ENCODE data around the gene LEAP2.
A peak's percentile ranks its signal among the peaks of the same experiment; 100 is the strongest.

Gene LEAP2

DNA sequence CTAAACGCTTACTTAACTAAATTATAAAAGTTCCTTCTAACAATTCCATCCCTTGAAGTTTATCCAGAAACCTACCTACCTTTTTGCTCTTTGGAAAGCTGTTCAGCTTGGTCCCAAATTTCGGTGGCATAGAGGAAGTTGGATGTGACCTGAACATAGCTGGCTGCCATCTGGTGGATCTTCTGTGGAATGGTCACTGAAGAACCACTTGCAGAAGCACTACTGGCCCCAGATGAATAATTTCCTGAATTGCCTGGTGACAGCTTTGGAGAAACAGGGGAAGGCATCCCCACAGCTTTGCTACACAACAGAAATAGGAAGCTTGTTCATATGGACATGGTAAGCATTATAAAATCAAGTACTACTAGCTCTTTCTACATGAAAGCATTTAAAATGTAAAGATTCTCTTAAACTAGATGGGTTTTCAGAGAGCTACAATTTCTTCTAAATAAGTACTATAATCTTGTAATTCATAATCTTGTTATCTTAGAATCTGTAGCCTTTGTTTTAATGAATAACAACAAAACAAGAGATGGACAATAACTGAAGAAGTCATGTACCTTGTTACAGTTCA lies 9.9 kb downstream of the LEAP2 start:
- peak; percentile 27 for DNase-seq

DNA sequence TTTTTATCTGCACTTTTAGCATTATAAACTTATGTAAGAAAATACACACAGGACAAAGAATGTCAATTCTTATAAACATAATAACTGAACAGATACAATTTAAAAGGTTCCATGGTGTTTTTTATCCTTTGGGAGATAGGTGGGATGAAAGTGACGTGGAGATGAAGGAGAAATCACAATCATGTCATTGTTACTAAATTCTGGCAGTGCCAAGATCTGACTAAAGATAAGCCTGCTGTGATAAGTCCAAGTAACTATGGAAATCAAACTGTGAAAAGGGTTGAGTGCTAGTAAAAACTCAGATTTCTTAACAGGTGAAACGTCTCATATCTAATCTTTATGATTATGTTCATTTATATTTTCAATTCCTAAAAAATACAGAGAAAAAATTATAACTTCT lies 11.1 kb downstream of the LEAP2 start:
- no peak for DNase-seq

DNA sequence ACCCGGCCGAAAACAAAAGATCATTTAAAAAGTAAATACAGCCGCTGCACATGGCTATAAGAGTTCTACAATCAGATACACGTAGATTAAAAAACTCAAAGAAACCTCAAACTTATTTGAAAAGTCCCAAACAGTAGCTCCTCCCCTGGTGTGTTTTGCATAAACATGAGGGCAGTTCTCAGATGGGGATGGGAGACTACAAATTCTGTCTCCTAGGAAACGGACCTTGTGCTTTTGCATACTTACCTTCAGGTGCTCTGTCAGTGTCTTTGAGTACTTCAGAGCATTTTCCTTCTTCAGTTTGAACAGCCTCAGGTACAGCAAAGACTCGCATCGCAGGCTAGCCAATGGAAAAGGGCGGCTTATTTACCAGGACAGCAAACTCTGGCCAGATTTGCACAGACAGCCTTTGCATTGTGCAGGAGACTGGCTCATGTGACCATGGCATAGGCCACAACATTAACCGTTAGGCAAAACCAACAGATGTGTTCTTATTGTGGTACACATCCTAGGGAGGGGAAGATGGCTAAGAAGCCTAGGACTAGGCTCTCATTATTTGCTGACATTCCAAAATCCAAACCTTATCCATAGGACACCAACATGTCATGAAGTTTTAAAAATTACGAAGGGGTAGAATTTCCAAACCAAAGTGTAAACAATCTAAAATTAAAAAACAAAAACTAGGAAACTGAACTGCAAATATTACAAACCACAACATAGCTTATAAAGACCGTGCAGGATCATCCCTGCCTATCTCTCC lies 12.8 kb downstream of the LEAP2 start:
- no peak for DNase-seq

DNA sequence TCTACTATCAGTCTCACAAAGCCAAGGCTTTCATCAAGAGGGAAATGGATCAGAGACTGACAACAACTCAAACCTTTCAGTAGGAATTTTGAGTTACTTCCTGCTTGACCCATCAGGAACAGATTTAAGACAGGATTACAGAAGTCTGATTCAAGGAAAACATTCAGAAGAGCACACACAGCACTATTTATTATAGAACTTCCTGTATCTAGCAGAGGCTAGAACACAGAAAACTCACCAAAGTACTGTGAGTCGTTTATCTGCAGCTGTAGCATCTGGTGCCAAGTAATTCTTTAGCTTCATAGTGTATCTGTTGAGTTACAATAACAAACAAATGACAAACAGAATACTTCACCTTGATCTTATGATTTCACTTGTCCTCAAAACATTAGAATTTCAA lies 13.8 kb downstream of the LEAP2 start:
- no peak for DNase-seq

DNA sequence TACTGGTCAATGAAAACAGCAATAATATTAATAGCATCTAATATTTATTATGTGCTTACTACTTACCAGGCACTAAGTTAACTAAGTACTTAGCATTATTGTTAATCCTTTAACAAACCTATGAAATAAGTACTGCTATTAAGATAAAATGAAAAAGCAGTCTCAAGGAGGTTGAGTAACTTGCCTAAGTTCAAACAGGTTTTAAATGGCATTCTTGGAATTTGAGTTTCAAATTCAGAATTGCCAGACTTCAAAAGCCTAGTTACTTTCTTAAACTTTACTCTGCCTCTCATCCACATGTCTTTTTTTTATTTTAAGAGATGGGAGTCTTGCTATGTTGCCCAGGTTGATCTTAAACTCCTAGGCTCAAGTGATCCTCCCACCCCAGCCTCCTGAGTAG lies 16.0 kb downstream of the LEAP2 start:
- no peak for DNase-seq

DNA sequence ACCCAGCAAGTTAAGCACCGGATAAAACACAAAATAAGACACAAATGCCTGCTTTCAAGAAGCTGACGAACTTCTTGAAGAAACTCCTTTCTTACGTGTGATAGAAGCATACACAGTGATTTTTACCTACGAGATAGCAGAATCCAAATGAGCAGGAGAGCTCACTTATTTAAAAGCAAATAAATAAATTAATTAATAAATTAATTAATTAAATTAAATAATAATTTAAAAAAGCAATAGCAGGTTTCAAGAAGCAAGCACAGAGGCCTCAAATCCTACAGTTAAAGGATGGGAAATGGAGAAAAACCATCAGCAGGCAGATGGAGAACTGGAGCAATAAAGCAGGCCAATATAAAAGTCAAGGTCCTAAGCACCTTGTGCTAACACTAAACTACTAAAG lies 17.3 kb downstream of the LEAP2 start:
- DNase-seq: no peak

DNA sequence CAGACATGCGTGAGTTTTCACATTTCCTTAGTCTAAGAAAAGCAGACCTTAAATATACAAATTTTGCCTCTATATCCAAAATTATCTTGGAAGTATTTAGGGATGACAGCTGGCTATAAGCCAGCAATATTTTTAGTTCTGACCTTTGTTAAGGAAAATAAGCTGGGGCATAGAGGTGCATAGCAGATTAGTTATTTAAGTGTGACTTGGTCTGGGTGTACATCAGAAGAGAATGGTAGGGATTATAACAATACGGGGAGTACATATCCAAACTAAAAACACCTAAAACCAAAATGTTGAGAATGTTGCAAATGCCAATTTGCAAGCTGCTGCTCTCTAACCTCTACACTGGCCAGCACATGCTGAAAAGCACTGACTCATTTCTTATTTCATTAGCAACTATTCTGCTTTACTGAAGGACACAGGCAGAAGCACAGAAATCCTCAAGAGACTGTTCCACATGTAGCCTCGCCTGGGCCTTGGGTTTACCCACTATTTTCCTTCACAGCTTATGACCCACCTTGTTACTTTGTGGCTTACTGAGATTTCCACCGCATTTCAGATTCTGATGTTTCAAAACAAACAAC lies 22.3 kb downstream of the LEAP2 start:
- DNase-seq: no peak

DNA sequence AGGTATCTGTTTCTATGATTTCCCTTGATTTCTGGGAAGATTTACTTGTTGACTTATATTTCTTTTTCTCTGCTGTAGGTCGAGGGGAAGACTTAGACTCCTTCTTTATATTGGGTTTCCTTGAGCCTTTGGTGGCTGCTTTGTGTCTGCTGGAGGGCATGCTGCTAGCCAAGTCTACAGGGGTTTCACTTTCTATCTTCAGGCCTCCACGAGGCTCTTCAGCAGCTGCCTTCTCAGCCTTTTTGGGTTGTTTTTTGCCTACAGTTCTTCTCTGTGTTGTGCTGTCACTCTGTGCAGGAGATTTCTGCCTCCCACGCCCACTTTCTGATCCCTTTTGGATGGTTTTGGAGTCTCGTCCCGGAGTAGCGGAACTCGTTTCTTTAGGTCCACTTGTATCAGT lies 23.2 kb downstream of the LEAP2 start:
- no peak for DNase-seq

DNA sequence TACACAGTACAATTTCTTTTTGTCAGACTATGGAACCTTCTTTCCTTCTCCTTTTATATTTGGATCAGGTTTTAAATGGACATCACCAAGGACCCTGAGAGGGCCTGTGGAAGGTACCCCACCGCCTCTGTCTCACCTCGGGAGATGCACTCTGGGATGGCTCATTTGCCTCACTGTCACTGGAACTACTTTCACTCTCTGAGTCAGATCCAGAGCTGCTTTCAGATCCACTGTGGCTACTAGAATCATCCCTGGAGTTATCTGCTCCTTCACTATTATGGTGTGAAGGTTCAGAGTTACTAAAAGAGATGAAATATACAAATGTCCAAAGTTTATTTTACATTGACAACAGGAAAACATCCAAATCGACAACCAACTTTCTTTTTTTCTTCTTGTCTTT lies 24.6 kb downstream of the LEAP2 start:
- DNase-seq: no peak

DNA sequence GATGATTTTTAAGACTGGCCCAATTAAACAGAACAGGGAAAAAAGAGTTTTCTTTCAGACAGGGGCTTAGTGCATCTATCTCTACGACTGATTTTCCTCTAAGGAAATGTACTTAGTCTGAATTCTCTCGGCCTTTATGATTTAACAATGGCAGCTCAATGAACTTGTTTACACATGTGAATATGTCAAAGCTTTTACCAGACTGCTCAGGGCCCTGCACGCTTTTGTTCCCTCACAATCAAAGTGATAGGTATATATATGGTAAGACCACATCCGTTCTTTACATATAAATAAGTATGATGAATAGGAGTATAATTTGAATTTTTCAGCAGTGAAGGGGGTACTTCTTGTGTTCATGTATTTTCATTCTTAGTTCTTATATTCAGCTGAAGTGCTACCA lies 27.6 kb downstream of the LEAP2 start:
- DNase-seq: no peak

DNA sequence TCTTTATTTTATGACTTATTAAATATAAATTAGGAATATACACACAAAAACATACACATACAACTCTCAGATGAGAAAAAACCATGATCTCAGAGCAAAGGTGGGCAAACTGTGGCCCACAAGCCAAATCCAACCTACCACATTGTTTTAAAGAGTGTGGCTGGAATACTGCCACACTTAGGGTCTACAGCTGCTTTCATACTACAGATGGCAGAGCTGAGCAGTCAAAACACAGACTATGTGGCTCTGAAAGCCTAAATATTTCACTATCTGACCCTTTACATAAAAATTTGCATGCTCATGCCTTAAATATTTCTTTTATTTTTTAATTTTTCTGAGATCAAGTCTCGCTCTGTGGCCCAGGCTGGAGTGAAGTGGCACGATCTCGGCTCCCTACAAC lies 28.3 kb downstream of the LEAP2 start:
- no peak for DNase-seq

DNA sequence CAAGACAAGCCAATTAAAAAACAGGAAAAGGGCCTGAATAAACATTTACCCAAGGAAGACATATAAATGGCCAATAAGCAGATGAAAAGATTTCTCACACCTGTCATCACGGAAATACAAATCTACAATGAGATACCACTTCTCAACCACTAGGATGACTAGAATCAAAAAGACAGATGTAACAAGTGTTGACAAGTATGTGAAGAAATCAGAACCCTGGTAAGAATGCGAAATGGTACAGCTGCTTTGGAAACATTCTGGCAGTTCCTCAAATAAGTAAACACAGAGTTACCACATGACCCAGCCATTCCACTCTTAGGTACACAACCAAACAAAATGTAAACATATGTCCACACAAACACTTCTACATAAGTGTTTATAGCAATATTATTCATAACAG lies 32.5 kb downstream of the LEAP2 start:
- DNase-seq: no peak

DNA sequence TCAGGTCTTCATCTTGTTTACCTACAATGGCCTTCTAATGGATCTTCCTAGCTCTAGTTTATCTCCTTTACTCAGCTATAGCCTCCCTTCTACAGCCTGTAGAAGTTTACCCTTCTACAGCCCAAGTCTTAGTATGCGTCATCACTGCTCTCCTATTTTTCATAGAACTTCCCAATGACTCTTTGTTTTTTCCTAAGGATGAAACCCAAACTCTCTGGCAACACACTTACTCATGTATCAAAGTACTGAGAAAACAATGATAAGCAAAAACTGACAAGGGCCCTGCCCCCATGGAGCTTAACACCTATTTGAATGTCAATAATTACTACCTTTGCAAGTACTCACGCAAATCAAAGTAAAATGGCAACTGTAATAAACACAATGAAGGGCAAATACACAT lies 33.7 kb downstream of the LEAP2 start:
- no peak for DNase-seq

DNA sequence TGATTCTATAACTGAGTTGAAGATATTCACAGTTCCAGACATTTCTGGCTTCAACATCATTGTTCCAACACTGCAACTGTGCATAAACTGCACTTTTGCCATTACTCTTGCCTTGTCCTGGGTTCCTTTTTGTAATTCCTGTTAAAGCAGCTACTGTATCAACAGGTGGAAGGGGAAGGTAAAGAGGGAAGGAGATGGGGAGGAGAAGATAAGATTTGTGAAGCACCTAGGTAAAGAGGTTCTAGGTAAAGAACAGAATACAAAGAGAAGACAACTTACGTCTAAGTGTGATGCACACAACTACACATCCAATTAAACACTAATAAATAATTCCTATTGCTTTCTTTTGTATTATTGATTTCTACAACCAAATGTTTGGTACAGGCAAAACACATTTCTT lies 36.2 kb downstream of the LEAP2 start:
- no peak for DNase-seq

DNA sequence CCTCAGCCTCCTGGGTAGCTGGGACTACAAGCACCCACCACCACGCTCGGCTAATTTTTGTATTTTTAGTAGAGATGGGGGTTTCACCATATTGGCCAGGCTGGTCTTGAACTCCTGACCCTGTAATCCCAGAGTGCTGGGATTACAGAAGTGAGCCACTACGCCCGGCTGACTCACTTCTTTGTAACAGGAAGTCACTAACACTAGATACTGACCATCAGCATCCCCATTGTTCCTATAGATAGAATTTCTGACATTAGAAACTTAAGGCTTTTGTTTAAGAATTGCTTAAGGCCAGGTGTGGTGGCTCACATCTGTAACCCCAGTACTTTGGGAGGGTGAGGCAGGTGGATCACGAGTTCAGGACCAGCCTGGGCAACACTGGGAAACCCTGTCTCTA lies 42.2 kb downstream of the LEAP2 start:
- no peak for DNase-seq

DNA sequence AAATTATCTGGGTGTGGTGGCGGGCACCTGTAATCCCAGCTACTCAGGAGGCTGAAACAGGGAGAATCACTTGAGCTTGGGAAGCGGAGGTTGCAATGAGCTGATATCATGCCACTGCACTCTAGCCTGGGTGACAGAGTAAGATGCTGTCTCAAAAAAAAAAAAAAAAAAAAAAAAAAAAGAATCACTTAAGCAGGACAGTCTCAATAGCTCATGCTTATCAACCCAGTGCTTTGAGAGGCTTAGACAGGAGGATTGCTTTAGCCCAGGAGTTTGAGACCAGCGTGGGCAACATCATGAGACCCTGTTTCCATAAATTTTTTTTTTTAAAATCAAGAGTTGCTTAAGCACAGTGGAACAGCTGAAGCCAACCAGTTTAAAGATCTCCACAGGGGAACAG lies 42.6 kb downstream of the LEAP2 start:
- DNase-seq: no peak
